Vagina (tissue), 2 donors: ENCODE measurements around the gene INHA.

Experiments used
- POLR2AphosphoS5 ChIP-seq, 2 donors: sonication (generic); formaldehyde crosslinking; IDR thresholded peaks; one replicate each; pipeline ENCODE4 v1.9.0; 2017; ENCODE audit warnings: antibody characterized with exemption in 2 of 2, mild to moderate bottlenecking in 2 of 2, low read depth in 1 of 2; ENCODE audit not compliant: insufficient read depth in 1 of 2
- TF ChIP-seq, protein P1 (sequence below), 3 experiments: fragments of 450-650 bp in 2 of 3; fragments of 200-600 bp in 1 of 3; sonication (generic) in 1 of 3; IDR thresholded peaks; one replicate each; pipeline ENCODE4 v1.5.1; 2017 to 2019; ENCODE audit warnings: antibody characterized with exemption in 3 of 3, mild to moderate bottlenecking in 2 of 3, moderate library complexity in 2 of 3

DNA sequence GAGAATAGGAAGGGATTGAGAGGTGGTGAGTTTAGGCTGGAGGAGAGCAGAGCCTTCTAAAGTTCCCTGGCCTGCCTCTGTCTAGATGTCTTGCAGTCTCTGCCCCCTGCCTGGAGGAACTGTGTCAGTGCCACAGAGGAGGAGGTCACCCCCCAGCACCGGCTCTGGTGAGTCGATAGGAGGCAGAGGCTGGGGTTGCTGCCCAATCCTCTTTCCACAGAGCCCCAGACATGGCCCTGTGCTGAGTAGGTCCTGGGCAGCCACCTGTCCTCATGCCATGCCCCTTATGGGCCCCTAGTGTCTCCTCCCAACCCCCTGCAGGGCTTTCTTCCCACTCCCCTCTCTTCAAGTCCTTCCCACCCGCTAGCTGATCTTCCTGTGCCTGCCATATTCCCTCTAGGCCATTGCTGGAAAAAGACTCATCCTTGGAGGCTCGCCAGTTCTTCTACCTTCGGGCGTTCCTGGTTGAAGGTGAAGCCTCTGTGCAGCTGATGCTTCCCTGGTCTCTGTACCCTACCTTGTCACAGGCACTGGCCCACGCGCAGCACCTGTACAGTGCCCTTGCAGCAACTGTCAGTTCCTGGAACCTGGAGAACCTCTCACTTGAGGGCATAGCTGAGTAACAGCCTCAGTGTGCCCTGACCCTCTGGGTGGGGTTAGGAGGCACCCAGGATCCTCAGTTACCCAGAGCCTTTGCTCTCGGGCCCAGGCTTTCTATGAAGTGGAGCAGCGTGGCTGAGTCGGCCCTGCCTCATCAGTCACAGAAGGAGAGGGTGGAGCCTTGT lies 42.2 kb downstream of the INHA start:
- TF ChIP-seq, protein P1, sequence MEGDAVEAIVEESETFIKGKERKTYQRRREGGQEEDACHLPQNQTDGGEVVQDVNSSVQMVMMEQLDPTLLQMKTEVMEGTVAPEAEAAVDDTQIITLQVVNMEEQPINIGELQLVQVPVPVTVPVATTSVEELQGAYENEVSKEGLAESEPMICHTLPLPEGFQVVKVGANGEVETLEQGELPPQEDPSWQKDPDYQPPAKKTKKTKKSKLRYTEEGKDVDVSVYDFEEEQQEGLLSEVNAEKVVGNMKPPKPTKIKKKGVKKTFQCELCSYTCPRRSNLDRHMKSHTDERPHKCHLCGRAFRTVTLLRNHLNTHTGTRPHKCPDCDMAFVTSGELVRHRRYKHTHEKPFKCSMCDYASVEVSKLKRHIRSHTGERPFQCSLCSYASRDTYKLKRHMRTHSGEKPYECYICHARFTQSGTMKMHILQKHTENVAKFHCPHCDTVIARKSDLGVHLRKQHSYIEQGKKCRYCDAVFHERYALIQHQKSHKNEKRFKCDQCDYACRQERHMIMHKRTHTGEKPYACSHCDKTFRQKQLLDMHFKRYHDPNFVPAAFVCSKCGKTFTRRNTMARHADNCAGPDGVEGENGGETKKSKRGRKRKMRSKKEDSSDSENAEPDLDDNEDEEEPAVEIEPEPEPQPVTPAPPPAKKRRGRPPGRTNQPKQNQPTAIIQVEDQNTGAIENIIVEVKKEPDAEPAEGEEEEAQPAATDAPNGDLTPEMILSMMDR (IDR thresholded peaks at IDR 0.05) = no peak
- no peak for TF ChIP-seq POLR2AphosphoS5 (IDR thresholded peaks at IDR 0.05; ENCODE audit: insufficient read depth in 1 of 2, low read depth in 1 of 2)
